Activated CD4-positive, CD25-positive, alpha-beta regulatory T cell treated with anti-CD3 and anti-CD28 coated beads, Interleukin-2, amount 50 U/mL, for 72 hours (primary cell): ENCODE measurements around the gene XCR1.
"Not testable (repeated sequence)": the region's sequence is repeated elsewhere in the genome, so short reads cannot be mapped to it uniquely, and the experiment has no call there.

Experiments used
- DNase-seq: peaks from one replicate; pipeline ENCODE4 v3.0.0; 2021

The XCR1 gene

DNA sequence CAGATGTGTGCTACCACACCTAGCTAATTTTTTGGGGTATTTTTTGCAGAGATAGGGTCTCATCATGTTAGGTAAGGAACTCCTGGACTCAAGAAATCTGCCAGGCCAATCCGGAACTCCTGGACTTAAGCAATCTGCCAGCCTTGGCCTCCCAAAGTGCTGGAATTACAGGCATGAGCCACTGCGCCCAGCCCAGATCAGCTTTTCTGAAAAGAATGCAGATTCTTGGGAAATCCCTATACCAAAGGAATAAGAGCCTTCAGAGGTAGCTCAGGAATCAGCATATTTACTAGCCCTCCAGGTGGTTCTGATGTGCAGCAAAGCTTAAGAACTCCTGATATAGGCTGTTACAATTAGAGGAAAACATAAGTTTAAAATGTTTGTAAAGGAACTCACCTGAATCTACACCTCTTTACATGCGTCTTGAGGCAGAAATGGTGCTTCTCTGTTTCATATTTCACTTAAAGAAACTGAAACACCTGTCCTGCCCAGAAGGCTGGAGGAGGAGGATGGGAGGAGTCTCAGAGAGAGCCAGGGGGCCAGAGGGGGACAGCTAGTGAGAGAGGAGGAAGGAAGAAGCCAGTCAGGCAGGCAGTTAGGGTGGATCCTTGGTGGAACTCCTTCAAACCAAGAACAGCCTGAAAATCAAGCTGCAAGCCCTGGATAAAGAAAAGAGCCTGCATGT is at the start of gene XCR1:
Gene XCR1 (minus strand): TSS at position 463 of the 685 bp plus-strand sequence. CDS start 5,536 bp downstream, outside the sequence.
- no peak for DNase-seq

DNA sequence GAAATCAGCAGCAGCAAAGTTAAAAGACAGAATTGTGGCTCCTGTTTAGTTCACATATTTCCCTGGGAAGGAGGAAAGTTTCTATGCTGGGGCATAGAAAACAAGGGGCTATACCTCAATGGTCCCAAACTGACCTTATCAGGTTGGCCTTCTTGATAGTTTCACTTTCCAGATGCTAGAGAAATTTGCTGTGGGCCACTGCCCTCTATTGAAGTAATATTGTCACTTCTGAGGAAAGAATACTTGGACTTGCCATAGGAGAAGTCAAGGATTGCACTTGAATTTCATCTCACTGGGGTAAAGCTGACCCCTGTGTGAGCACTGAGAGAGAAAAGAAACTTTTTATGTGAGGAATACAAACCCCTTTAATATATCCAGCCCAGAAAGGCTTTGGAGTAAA is 49.3 kb upstream of the XCR1 start:
- DNase-seq: no peak

DNA sequence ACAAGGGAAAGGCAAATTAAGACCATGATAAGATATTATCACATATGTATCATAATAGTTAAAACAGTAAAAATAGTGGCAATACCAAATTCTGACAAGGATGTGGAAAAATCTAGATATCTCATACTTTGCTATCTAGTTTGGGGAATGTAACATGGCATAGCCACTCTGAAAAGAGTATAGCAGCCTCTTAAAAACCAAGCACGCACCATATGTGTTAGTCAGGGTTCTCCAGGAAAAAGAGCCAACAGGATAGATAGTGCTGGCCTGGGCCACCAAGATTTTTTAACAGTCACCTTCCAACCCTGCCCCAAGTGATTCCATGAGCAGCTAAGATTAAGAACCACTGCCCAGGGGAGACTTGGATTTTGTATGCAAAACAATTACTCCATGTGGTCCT is 48.5 kb upstream of the XCR1 start:
- no peak for DNase-seq

DNA sequence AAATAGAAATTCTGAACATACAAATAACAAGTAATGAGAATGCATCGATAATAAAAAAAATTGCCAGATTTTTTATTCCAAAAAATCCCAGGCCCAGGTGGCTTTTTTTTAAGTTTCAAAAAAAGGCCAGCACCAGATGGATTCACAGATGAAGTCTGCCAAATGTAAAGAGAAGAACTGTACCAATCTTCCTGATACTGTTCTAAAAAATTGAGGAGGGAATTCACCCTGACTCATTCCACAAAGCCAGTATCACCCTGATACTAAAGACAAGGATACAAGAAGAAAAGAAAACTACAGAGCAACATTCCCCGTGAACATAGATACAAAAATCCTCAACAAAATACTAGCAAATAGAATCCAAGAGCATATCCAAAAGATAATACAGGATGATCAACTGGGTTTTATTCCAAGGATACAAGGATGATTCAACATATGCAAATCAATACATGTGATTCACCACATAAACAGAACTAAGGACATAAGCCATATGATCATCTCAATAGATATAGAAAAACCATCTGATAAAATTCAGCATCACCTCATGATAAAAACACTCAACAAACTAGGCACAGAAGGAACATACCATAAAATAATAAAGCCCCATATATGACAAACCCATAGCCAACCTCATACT is 44.1 kb upstream of the XCR1 start:
- no peak for DNase-seq

GRCh38 chr3:46070595-46071093 is 43.4 kb upstream of the XCR1 start:
- DNase-seq: no peak

GRCh38 chr3:46068501-46068900 is 41.2 kb upstream of the XCR1 start:
- DNase-seq: no peak

DNA sequence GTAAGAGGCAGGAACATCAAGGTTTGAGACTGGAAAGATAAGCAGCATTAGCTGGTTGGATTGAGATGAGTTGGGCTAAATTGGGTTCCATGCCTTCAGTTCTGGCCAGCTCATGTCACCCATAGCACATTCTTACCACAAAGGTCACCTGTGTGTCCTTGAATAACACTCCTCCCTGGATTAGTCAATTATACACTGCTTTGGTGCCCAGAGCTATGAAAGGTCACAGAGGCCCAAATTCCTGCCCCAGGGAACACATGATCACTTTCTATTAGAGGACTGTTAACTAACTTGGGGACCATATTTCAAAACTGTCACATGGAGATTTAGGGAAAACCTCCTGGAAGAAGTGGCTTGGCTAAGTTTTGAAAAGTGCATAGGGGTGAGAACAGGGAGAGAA is 40.1 kb upstream of the XCR1 start:
- no peak for DNase-seq

- DNase-seq: no peak
Observed at GRCh38 chr3:46065750-46066256, 38.5 kb upstream of the XCR1 start.

GRCh38 chr3:46065294-46065705 is 38.0 kb upstream of the XCR1 start:
- DNase-seq: peak; percentile 59

GRCh38 chr3:46062679-46063078 is 35.4 kb upstream of the XCR1 start:
- DNase-seq: no peak

DNA sequence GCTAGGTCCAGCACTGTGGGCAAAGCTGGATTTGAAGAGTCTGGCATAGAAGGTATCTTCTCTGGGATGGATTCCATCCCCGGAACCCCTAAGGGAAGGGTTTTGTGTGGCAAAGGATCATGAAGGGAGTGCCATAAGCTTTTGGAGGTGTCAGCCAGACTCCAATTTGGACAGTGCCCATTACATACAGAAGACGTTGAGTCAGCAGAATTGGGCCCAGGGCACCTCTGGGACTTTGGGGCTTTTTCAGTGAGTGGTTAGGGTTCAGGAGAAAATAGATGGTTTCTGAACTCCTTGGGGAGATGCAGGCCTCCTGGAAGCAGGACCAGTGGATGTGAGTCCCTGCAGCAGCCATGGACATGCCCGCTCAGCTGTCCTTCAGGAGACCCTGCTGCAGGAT is 34.6 kb upstream of the XCR1 start:
- no peak for DNase-seq

GRCh38 chr3:46061108-46061720 is 33.9 kb upstream of the XCR1 start:
- no peak for DNase-seq

DNA sequence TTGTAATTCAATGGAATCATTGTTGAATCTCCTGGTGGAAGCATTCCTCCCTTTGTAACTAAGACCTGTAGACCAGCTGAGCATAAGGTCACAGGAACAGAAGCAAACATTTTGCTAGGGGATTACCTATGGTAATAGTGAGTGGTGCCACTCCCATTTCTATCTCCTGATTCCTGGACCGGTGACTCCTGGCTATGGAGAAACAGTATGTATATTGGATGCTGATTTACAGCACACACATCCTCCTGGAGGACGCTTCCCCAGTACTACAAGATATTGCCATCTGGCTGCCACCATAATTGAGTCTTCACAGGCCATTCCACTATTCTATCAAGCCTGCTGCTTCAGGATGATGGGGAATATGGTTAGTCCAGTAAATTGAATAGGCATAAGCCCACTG is 33.3 kb upstream of the XCR1 start:
- DNase-seq: no peak

- DNase-seq: no peak
Observed at GRCh38 chr3:46059432-46059831, 32.1 kb upstream of the XCR1 start.

DNA sequence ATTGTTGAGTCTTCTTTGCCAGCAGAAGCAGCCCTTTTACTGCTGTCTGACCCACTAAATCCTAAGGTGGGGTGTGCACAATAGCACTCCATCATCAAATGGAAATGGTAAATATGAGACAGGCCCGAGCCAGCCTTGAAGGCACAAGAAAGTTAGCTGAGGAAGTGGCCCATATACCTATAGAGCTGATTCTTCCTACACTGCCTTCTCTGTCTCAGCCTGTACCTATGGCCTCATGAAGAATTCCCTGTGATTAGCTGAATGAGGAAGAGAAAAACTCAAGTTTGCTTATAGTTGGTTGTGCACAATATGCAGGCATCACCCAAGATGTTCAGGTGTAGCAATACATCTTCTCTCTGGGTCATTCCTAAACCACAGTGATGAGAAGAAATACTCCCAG is 31.7 kb upstream of the XCR1 start:
- DNase-seq: no peak

- no peak for DNase-seq
Observed at GRCh38 chr3:46057716-46058115, 30.4 kb upstream of the XCR1 start.

GRCh38 chr3:46056686-46057085 is 29.4 kb upstream of the XCR1 start:
- DNase-seq: no peak

DNA sequence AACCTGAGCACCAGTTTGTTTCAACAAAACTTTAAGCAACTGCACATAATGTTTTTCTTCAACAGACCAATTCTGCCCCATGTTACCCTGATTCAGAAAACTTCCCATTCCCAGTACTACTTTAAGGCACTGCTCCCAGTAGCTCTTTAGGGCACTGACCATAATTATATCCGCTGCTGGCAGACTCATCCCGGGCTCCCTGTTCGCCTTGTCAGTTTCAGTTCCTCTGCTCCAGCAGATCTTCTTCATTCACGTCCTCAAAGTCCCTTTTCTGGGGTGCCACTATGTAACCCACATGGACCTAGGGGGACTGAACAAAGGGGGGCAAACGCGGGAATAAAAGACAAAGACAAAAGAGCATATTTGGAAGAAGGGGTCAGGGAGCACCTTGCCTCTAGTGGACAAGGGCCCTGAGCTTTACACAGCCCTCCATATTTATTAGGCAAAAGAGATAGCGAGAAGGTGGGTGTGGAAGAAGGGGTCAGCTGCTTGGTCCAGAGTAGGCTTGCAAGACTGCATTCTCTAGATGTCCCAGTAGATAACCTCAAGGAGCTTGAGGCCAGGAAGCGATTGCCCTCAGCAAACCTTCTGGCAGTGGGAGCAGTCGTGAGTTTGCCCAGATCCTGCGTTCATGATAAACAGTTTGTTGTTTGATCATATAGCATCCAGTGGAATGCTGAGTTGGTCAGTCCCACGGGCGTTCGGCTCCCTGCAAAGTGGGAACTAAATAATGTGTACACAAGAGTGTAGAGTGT is 26.7 kb upstream of the XCR1 start:
- DNase-seq: not testable (repeated sequence)

DNA sequence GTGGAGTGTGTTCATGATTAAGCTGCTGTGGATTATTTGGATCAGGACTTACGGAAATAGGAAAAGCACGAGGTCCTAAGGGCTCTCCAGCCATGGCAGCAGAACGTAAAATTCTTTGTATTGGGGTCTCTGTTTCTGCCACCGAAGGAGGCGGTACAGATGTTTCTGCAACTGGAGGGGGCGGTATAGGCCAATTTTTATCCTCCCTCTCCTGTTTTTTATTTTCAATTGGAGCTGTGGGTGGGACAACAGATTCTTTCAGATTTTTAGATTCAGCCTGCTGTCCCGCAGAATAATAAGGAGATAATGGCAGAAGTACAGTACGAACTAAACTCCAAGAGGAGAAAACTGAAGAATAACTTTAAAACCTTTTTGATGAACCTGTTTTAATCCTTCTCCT is 26.0 kb upstream of the XCR1 start:
- DNase-seq: not testable (repeated sequence)

DNA sequence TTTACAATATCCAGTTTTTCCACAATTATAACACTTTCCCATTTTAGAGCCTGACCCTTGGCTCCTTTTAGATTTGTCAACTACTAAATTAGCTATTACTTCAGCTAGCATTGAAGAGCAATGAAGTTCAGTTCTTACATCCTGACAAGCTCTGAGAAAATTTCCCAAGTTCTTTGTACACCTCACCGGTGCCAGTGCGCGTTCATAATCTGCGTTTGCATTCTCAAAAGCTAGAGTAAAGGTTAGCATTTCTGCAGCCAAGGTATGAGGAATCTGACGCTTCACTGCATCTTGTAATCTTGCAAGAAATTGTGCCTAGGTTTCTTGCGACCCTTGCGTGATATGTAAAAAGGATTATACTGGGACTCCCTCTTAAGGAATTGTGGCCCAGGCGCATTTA is 25.2 kb upstream of the XCR1 start:
- no peak for DNase-seq

DNA sequence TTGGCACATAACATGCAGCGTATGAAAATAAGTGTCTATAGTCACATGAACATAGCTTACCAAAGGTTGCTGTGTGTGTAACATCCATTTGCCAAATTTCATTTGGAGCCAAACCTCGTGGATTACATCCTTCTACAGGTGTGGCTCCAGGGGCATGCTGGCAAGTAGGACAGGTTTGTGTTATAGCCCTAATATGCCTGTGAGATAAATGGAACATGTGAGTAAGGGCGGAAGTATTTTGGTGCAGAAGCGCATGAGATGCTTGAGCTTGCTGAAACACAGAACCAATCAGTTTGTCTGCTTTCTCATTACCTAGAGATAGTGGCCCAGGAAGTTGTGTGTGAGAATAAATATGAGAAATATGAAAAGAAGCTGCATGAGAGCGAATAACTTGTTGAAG is 21.8 kb upstream of the XCR1 start:
- no peak for DNase-seq

- DNase-seq: not testable (repeated sequence)
Observed at GRCh38 chr3:46046231-46046630, 18.9 kb upstream of the XCR1 start.

- DNase-seq: no peak
Observed at GRCh38 chr3:46038916-46039315, 11.6 kb upstream of the XCR1 start.
